ENCODE results near the gene CEP20. TPM values are rescaled to one million over a fixed set of nuclear protein-coding genes. Genes with fewer than 3 reads are reported as not detected.

Gene CEP20
- total and polyA plus RNA-seq, 2 of the 8 experiments (the other 6 are each of a cell fraction or from before 2014, with no cell fraction given), result 16.2 to 49.0 TPM

DNA sequence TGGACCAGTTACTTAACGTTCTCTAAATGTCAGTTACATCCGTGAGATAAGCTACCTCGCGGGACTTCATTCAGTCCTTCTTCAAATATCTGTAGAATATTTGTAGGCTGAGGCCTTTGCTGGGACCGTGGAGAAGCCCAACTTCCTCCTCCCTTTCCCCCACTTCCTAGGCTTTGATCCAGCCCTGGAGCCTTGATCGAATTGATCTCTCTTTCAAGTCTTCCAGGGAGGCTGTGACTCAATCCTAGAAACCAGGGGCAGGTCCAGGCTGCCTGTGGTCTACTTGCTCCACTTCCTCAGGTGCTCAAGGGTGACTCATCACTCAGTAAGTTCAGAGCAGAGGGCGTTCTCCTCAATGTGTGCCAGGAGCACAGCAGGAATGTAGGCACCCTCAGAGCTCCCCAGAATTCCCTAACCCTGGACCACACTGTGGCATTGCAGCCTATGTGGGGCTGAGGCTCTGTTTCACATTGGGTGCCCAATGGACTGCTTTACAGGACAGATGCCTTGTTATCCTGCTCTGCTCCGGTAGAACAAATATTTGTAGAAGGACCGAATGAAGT is 11.2 kb upstream of the CEP20 start:
- no peak overlapping the region for H3K56ac ChIP-seq (replicated peaks; ENCODE audit: insufficient read length, low read depth, low read length)
- TF ChIP-seq SUZ12 (IDR thresholded peaks at IDR 0.05; ENCODE audit: low read length), result no peak
- no peak for TF ChIP-seq RNF2 (IDR thresholded peaks at IDR 0.05; ENCODE audit: borderline replicate concordance, low read depth, low read length, missing control alignments, poor library complexity, severe bottlenecking)
- TF ChIP-seq TAF1 (IDR thresholded peaks at IDR 0.05; ENCODE audit: low read depth, low read length), result 0 out of 2 replicates have a peak, but pooled peaks have one; percentile 0
- no peak for TF ChIP-seq POU5F1 (IDR thresholded peaks at IDR 0.05; ENCODE audit: low read depth, low read length)
- no peak for TF ChIP-seq FOSL1 (IDR thresholded peaks at IDR 0.05; ENCODE audit: insufficient read depth, low read depth, low read length)
- TF ChIP-seq CBX5 (IDR thresholded peaks at IDR 0.05; ENCODE audit: low read depth, low read length), result no peak
- TF ChIP-seq, protein P1, sequence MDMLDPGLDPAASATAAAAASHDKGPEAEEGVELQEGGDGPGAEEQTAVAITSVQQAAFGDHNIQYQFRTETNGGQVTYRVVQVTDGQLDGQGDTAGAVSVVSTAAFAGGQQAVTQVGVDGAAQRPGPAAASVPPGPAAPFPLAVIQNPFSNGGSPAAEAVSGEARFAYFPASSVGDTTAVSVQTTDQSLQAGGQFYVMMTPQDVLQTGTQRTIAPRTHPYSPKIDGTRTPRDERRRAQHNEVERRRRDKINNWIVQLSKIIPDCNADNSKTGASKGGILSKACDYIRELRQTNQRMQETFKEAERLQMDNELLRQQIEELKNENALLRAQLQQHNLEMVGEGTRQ (IDR thresholded peaks at IDR 0.05; ENCODE audit: low read length), result no peak
- TF ChIP-seq JUND (IDR thresholded peaks at IDR 0.05; ENCODE audit: low read length), result 0 out of 2 replicates have a peak, but pooled peaks have one; percentile 12
- no peak overlapping the region for H2BK120ac ChIP-seq (replicated peaks; ENCODE audit: low read depth, low read length)
- H3K18ac ChIP-seq (ENCODE audit: extremely low read depth, low read length), result no peak overlapping the region
- H3K27ac ChIP-seq (ENCODE audit: low read depth, low read length), result no peak overlapping the region
- CTCF ChIA-PET (ENCODE audit: partially characterized antibody), result interaction anchor here (1.2 kb wide), 1 partner anchor 25 kb away, joined by 3 read pairs; no protein-coding TSS in a partner anchor
- no peak overlapping the region for H2BK12ac ChIP-seq (ENCODE audit: low read depth, low read length)
- H4K20me1 ChIP-seq (replicated peaks in 1 of 2; ENCODE audit: control insufficient read depth in 1 of 2, insufficient read depth in 2 of 2, low read length in 2 of 2), result no peaks in the 10 kb centered on the region
- H4K91ac ChIP-seq (replicated peaks; ENCODE audit: insufficient read length, low read length), result no peak overlapping the region
- no peak overlapping the region for H3K4ac ChIP-seq (replicated peaks; ENCODE audit: insufficient read length, low read depth, low read length)
- H3K4me2 ChIP-seq (ENCODE audit: insufficient read depth in 1 of 2, low read depth in 2 of 2, low read length in 2 of 2), result no peak overlapping the region
- H2AK5ac ChIP-seq (ENCODE audit: low read depth, low read length), result 0 out of 2 replicates have a peak overlapping the region, but pooled peaks have one; percentile 3
- WGBS, 2 experiments (ENCODE audit: extremely low coverage in 1 of 2, insufficient coverage in 1 of 2, insufficient read length in 1 of 2, insufficient replicate concordance in 2 of 2, low coverage in 1 of 2, low lambda C conversion rate in 2 of 2, missing lambda C conversion rate in 1 of 2), result 86% methylated on average over 9 of the region's 9 CpGs; no CpG with 5 or more reads in 1 of the 2 experiments
- no peak overlapping the region for H4K5ac ChIP-seq (ENCODE audit: insufficient read length, low read depth, low read length)
- FAIRE-seq (no peak), DNase-seq (ENCODE audit: low read depth in 1 of 2, low spot score in 2 of 2) (no peak)
- H3K9me3 ChIP-seq (ENCODE audit: insufficient read depth in 2 of 2, low read depth in 1 of 2, low read length in 1 of 2), result no peaks in the 10 kb centered on the region
- H3K4me3 ChIP-seq (ENCODE audit: extremely low read depth in 1 of 4, insufficient read depth in 2 of 4, low read depth in 3 of 4, low read length in 4 of 4), result no peak overlapping the region
- no peak overlapping the region for H3K23ac ChIP-seq (ENCODE audit: insufficient read length)
- no peaks in the 10 kb centered on the region for H3K36me3 ChIP-seq (ENCODE audit: control insufficient read depth in 2 of 4, insufficient read depth in 4 of 4, low read length in 3 of 4)
- no peak overlapping the region for H4K8ac ChIP-seq (ENCODE audit: extremely low read depth, insufficient read depth, low read length)
- H3K23me2 ChIP-seq (ENCODE audit: low read depth, low read length), result peaks cover 3% of the 10 kb centered on the region; the same call in 1 of the 2 replicates
- H3K79me1 ChIP-seq (ENCODE audit: low read depth, low read length), result no peaks in the 10 kb centered on the region
- no peaks in the 10 kb centered on the region for H3K27me3 ChIP-seq (replicated peaks in 1 of 4; ENCODE audit: control insufficient read depth in 3 of 4, extremely low read depth in 1 of 4, insufficient read depth in 3 of 4, low read length in 3 of 4)
- no peak overlapping the region for H3K14ac ChIP-seq (ENCODE audit: insufficient read length)
- no peak overlapping the region for H3K9ac ChIP-seq (replicated peaks in 1 of 4; ENCODE audit: extremely low read depth in 1 of 4, low read depth in 3 of 4, low read length in 3 of 4)
- 0 out of 2 replicates have a peak overlapping the region, but pooled peaks have one; percentile 0 for H2BK5ac ChIP-seq (ENCODE audit: low read depth, low read length)
- no peak overlapping the region for H2BK20ac ChIP-seq (ENCODE audit: low read length)
- POLR2A ChIA-PET (ENCODE audit: partially characterized antibody), result interaction anchor here (1.1 to 3.9 kb wide), 2 partner anchors 10 to 11 kb away, joined by 3 to 20 read pairs; partner anchors contain the start of gene CEP20
- no peaks in the 10 kb centered on the region for H3K79me2 ChIP-seq (ENCODE audit: control insufficient read depth in 1 of 2, insufficient read depth in 2 of 2, low read length in 2 of 2)
- H2BK15ac ChIP-seq (ENCODE audit: low read length), result no peak overlapping the region
- no peaks in the 10 kb centered on the region for H3K4me1 ChIP-seq (replicated peaks in 1 of 4; ENCODE audit: control insufficient read depth in 3 of 4, insufficient read depth in 4 of 4, low read length in 3 of 4)
- peak overlapping the region; percentile 72; the same call in 1 of the 2 replicates for H2AFZ ChIP-seq (ENCODE audit: low read length)
